Neural cell (in vitro differentiated cells): Measurements from ENCODE around the gene SUPT20HL1. TPM values are rescaled to one million over a fixed set of nuclear protein-coding genes. Genes with fewer than 3 reads are reported as not detected.

Source experiments
- H2AFZ ChIP-seq: fragments of 200-600, 300-800 bp; sonication (generic), shearing (Covaris generic); 2 replicates; pipeline ENCODE4 v1.6.0; 2014; ENCODE audit warnings: low read depth, mild to moderate bottlenecking, antibody characterized with exemption, low read length, moderate library complexity
- H3F3A ChIP-seq: fragments of 200-600 bp; shearing (Covaris generic); 2 replicates; pipeline ENCODE4 v1.6.1; 2016; ENCODE audit warnings: mild to moderate bottlenecking, moderate library complexity, mixed read lengths, antibody characterized with exemption, low read length; ENCODE audit not compliant: insufficient read depth, poor library complexity, severe bottlenecking
- H3K27ac ChIP-seq: fragments of 200-600, 300-800 bp; sonication (generic), shearing (Covaris generic); 2 replicates; pipeline ENCODE4 v1.5.1; 2014; ENCODE audit warnings: mild to moderate bottlenecking, low read length, moderate library complexity
- H3K27me3 ChIP-seq: fragments of 300-800, 200-600 bp; sonication (generic), shearing (Covaris generic); 2 replicates; pipeline ENCODE4 v1.6.0; 2014; ENCODE audit warnings: mild to moderate bottlenecking, low read depth, low read length, moderate library complexity; ENCODE audit not compliant: insufficient read depth
- H3K36me3 ChIP-seq: fragments of 300-800, 200-600 bp; sonication (generic), shearing (Covaris generic); 2 replicates; pipeline ENCODE4 v1.5.1; 2014; ENCODE audit warnings: mild to moderate bottlenecking, antibody characterized with exemption, low read length, moderate library complexity; ENCODE audit not compliant: insufficient read depth
- H3K4me2 ChIP-seq: fragments of 300-800, 200-600 bp; sonication (generic), shearing (Covaris generic); 2 replicates; pipeline ENCODE4 v1.6.0; 2014; ENCODE audit warnings: mild to moderate bottlenecking, low read length
- H3K4me3 ChIP-seq: fragments of 300-800, 200-600 bp; sonication (generic), shearing (Covaris generic); 2 replicates; pipeline ENCODE4 v1.5.1; 2014; ENCODE audit warnings: mild to moderate bottlenecking, low read length, moderate library complexity
- H3K79me2 ChIP-seq: fragments of 200-600 bp; shearing (Covaris generic); replicated peaks from 2 replicates; pipeline ENCODE4 v1.6.0; 2014; ENCODE audit warnings: mild to moderate bottlenecking, low read length, moderate library complexity; ENCODE audit not compliant: insufficient read depth
- H3K9ac ChIP-seq: fragments of 300-800, 200-600 bp; sonication (generic), shearing (Covaris generic); 2 replicates; pipeline ENCODE4 v1.6.1; 2016; ENCODE audit warnings: mild to moderate bottlenecking, low read length, mixed read lengths
- H3K9me2 ChIP-seq: fragments of 200-600 bp; shearing (Covaris generic); 2 replicates; pipeline ENCODE4 v1.6.1; 2016; ENCODE audit warnings: mild to moderate bottlenecking, low read length, mixed read lengths; ENCODE audit not compliant: insufficient read depth
- H3K9me3 ChIP-seq: fragments of 200-600, 300-800 bp; sonication (generic), shearing (Covaris generic); 2 replicates; pipeline ENCODE4 v1.6.1; 2016; ENCODE audit warnings: mild to moderate bottlenecking, mixed run types, low read length, moderate library complexity, mixed read lengths
- H4K20me1 ChIP-seq: fragments of 200-600 bp; shearing (Covaris generic); 2 replicates; pipeline ENCODE4 v1.6.1; 2016; ENCODE audit warnings: mild to moderate bottlenecking, mixed run types; ENCODE audit not compliant: insufficient read depth
- CTCF ChIP-seq: fragments of 450-650 bp; IDR thresholded peaks from 2 replicates; pipeline ENCODE4 v1.5.1; 2014; ENCODE audit warnings: antibody characterized with exemption, mild to moderate bottlenecking, moderate library complexity; ENCODE audit not compliant: poor library complexity, severe bottlenecking
- EP300 ChIP-seq: fragments of 450-650 bp; conservative IDR thresholded peaks from 2 replicates; pipeline ENCODE4 v1.6.1; 2014; ENCODE audit warnings: antibody characterized with exemption, mild to moderate bottlenecking, moderate library complexity; ENCODE audit not compliant: poor library complexity, severe bottlenecking
- EZH2 ChIP-seq: fragments of 200-600, 300-800 bp; shearing (Covaris generic), sonication (generic); IDR thresholded peaks from 2 replicates; pipeline ENCODE4 v1.6.1; 2014; ENCODE audit warnings: antibody characterized with exemption, low read length, borderline replicate concordance, mild to moderate bottlenecking; ENCODE audit not compliant: insufficient read depth, poor library complexity, severe bottlenecking
- MXI1 ChIP-seq: fragments of 450-650 bp; conservative IDR thresholded peaks from 2 replicates; pipeline ENCODE4 v1.6.1; 2014; ENCODE audit warnings: antibody characterized with exemption, mild to moderate bottlenecking; ENCODE audit not compliant: poor library complexity, severe bottlenecking
- POLR2AphosphoS5 ChIP-seq: IDR thresholded peaks from 2 replicates; pipeline ENCODE4 v1.6.1; 2012
- RAD21 ChIP-seq: fragments of 450-650 bp; conservative IDR thresholded peaks from 2 replicates; pipeline ENCODE4 v1.6.1; 2014; ENCODE audit warnings: antibody characterized with exemption, mild to moderate bottlenecking, moderate library complexity
- REST ChIP-seq: IDR thresholded peaks from 2 replicates; pipeline ENCODE4 v1.6.1; 2012; ENCODE audit warnings: borderline replicate concordance
- SMC3 ChIP-seq: fragments of 450-650 bp; conservative IDR thresholded peaks from 2 replicates; pipeline ENCODE4 v1.6.1; 2014; ENCODE audit warnings: antibody characterized with exemption, mild to moderate bottlenecking, moderate library complexity; ENCODE audit not compliant: poor library complexity
- TAF1 ChIP-seq: IDR thresholded peaks from 2 replicates; pipeline ENCODE4 v1.6.1; 2012; ENCODE audit warnings: low read depth
- polyA plus RNA-seq: library from polyadenylated mRNA; depleted of rRNA; stranded (reverse); fragments of >200 nt; gene quantifications from 2 replicates; pipeline ENCODE4 v1.2.3, GENCODE V29; 2014

SUPT20HL1 gene
- polyA plus RNA-seq, 1 donor from 2014 or later, result not detected

GRCh38 chrX:24333371-24333770 lies 27.1 kb upstream of the SUPT20HL1 start:
- Histone ChIP-seq H3K4me2 (no peak overlapping the region), H3K9me3 (no peaks in the 10 kb centered on the region), H4K20me1 (no peaks in the 10 kb centered on the region)

GRCh38 chrX:24334461-24334860 lies 26.0 kb upstream of the SUPT20HL1 start:
- Histone ChIP-seq H2AFZ (no peak overlapping the region), H3K36me3 (no peaks in the 10 kb centered on the region), H3K27ac (no peak overlapping the region), H3K4me2 (no peak overlapping the region), H4K20me1 (no peaks in the 10 kb centered on the region), H3K9me2 (no peaks in the 10 kb centered on the region), H3K9me3 (no peaks in the 10 kb centered on the region), H3K9ac (no peak overlapping the region), H3K79me2 (no peaks in the 10 kb centered on the region), H3F3A (no peaks in the 10 kb centered on the region), H3K4me3 (no peak overlapping the region), H3K27me3 (no peaks in the 10 kb centered on the region)
- no peak for TF ChIP-seq POLR2AphosphoS5
- no peak for TF ChIP-seq SMC3
- TF ChIP-seq MXI1, result no peak

More at GRCh38 chrX:24333371-24333770, 27.1 kb upstream of the SUPT20HL1 start:
- Histone ChIP-seq H3F3A (no peaks in the 10 kb centered on the region), H3K9me2 (no peaks in the 10 kb centered on the region), H3K9ac (no peak overlapping the region), H2AFZ (no peak overlapping the region), H3K27ac (no peak overlapping the region), H3K36me3 (no peaks in the 10 kb centered on the region), H3K4me3 (no peak overlapping the region), H3K79me2 (no peaks in the 10 kb centered on the region), H3K27me3 (no peaks in the 10 kb centered on the region)
- TF ChIP-seq TAF1 (no peak), SMC3 (no peak), CTCF (no peak), MXI1 (no peak), RAD21 (no peak), POLR2AphosphoS5 (no peak), EZH2 (no peak), EP300 (no peak), REST (no peak)

GRCh38 chrX:24335871-24336270 lies 24.6 kb upstream of the SUPT20HL1 start:
- TF ChIP-seq EP300 (no peak), SMC3 (no peak), EZH2 (no peak), POLR2AphosphoS5 (no peak), RAD21 (no peak), CTCF (no peak), REST (no peak), MXI1 (no peak), TAF1 (no peak)
- no peaks in the 10 kb centered on the region for H3F3A ChIP-seq
- H3K4me2 ChIP-seq, result no peak overlapping the region
- H2AFZ ChIP-seq, result no peak overlapping the region
- H3K36me3 ChIP-seq, result no peaks in the 10 kb centered on the region
- no peak overlapping the region for H3K4me3 ChIP-seq
- no peaks in the 10 kb centered on the region for H3K79me2 ChIP-seq
- no peak overlapping the region for H3K27ac ChIP-seq
- no peak overlapping the region for H3K9ac ChIP-seq
- no peaks in the 10 kb centered on the region for H3K9me2 ChIP-seq
- no peaks in the 10 kb centered on the region for H3K9me3 ChIP-seq
- no peaks in the 10 kb centered on the region for H4K20me1 ChIP-seq
- no peaks in the 10 kb centered on the region for H3K27me3 ChIP-seq
